HG02938 (cell line): ENCODE data around the gene FIS1.

Experiments
- ATAC-seq: cut with Tn5 transposase; IDR thresholded peaks from one replicate; pipeline ENCODE4 v1.9.1; 2021; ENCODE audit warnings: mild to moderate bottlenecking, moderate library complexity; ENCODE audit not compliant: unreplicated experiment

Gene FIS1

GRCh38 chr7:101235050-101235449 is 9.8 kb downstream of the FIS1 start:
- no peak for ATAC-seq

GRCh38 chr7:101234636-101235035 is 10.2 kb downstream of the FIS1 start:
- no peak for ATAC-seq

- ATAC-seq: no peak
Measured at GRCh38 chr7:101233907-101234547, 10.9 kb downstream of the FIS1 start.

- no peak for ATAC-seq
Measured at GRCh38 chr7:101232141-101232850, 12.6 kb downstream of the FIS1 start.

- no peak for ATAC-seq
Measured at GRCh38 chr7:101231644-101232043, 13.2 kb downstream of the FIS1 start.

- no peak for ATAC-seq
Measured at GRCh38 chr7:101226721-101227120, 18.2 kb downstream of the FIS1 start.

- no peak for ATAC-seq
Measured at GRCh38 chr7:101225650-101226049, 19.2 kb downstream of the FIS1 start.

GRCh38 chr7:101223528-101223927 is 21.4 kb downstream of the FIS1 start:
- no peak for ATAC-seq

- no peak for ATAC-seq
Measured at GRCh38 chr7:101222275-101222830, 22.5 kb downstream of the FIS1 start.

GRCh38 chr7:101220295-101220694 is 24.6 kb downstream of the FIS1 start:
- no peak for ATAC-seq

- ATAC-seq: peak; percentile 15
Measured at GRCh38 chr7:101218236-101219125, 26.4 kb downstream of the FIS1 start.

- peak; percentile 55 for ATAC-seq
Measured at GRCh38 chr7:101217388-101218235, 27.3 kb downstream of the FIS1 start, which contains the start of the genes PLOD3 and ZNHIT1. Gene PLOD3, minus strand, starts transcription at chr7:101217581. Its CDS starts 307 bp downstream, at chr7:101217274. Gene ZNHIT1, plus strand, starts transcription at chr7:101218165. Its CDS starts 31 bp downstream, at chr7:101218196.

GRCh38 chr7:101216860-101217387 is 28.0 kb downstream of the FIS1 start:
- no peak for ATAC-seq

- no peak for ATAC-seq
Measured at GRCh38 chr7:101216001-101216859, 28.7 kb downstream of the FIS1 start.

GRCh38 chr7:101212014-101212413 is 32.9 kb downstream of the FIS1 start:
- ATAC-seq: no peak

GRCh38 chr7:101211501-101211900 is 33.4 kb downstream of the FIS1 start:
- ATAC-seq: no peak

GRCh38 chr7:101210143-101210542 is 34.7 kb downstream of the FIS1 start:
- ATAC-seq: no peak

GRCh38 chr7:101208794-101209193 is 36.1 kb downstream of the FIS1 start:
- ATAC-seq: no peak

GRCh38 chr7:101207459-101207858 is 37.4 kb downstream of the FIS1 start:
- no peak for ATAC-seq
